Putamen (tissue), 1 donor: ENCODE results near the gene PURA.

Source experiments
- DNase-seq: peaks from one replicate; pipeline ENCODE4 v3.0.0-alpha.2; 2016; ENCODE audit warnings: low spot score

The PURA gene

GRCh38 chr5:140159014-140159927, 45.4 kb downstream of the PURA start:
- DNase-seq = no peak

GRCh38 chr5:140162275-140162674, 48.4 kb downstream of the PURA start:
- DNase-seq = no peak

- DNase-seq = no peak
Measured at GRCh38 chr5:140162781-140163180, 48.9 kb downstream of the PURA start.

DNA sequence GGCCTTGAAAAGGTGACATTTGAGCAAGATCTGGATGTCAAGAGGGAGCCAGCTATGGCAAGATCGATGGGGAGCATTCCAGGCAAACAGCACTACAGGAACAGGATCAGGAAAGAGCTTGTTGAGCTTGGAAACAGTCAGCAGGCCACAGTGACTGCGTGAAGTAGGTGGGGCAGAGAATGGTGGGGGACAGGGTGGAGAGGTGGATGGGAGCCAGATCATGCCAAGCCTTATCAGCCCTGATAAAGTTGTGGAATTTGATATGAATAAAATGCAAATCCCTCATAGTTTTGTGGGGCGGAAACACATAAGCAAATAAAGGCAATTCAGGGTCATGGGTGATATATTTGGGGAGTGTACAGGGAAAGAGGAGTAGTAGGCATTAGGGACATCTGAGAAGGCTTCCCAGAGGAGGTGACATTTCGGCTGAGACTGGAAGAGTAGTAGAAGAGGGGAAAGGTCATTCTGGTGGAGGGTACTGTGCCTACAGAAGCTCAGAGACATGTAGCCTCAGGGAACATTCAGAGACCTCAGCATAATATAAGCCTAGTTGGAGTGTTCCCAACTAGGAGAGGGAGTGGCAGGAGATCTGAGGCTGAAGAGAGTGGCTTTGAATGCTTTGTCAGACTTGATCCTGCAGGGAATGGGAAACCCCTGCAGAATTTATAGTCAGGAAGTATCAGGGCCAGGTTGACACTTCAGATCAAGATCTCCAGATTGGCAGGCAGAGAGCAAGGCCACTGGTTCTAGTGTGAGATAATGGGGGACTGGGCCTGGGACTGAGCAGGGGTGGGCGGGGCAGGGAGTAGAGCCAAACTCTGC, 51.4 kb downstream of the PURA start:
- DNase-seq = no peak

DNA sequence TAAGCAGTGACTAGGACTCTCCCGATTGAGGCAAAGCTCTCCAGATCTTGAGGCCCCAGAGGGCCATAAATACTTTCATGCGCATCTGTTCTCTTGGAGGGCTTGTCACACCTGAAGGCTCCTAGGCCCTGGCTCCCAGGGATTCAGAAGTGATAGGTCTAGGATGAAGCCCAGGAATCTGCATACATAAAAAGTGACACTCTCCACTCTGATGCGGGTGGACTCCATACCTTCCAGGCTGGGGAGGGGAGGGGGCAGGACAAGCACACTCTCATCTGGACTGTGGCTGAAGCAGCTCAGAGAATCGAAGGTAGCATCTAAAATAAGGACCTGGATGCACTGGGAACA, 52.0 kb downstream of the PURA start:
- no peak for DNase-seq

GRCh38 chr5:140166911-140167310, 53.0 kb downstream of the PURA start:
- DNase-seq = no peak

DNA sequence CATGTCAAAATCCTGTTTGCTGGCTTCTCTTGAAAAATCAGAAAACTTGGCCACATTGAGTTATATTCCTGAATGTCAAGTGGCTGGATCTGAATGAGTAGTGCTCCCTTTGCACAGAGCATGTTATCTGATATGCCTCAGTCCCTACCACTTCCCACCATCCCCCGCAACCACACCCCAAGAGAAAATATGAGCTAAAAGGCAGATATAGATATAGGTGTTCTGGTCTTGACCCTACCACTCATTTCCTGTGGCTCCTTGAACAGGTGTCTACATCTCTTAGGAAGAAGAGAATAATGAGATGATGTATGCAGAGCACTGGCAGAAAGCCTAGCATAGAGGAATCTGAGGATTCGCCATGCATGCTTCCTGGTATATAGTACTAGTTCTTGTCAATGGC, 54.5 kb downstream of the PURA start:
- no peak for DNase-seq

- DNase-seq = no peak
Measured at GRCh38 chr5:140169410-140169809, 55.5 kb downstream of the PURA start.

DNA sequence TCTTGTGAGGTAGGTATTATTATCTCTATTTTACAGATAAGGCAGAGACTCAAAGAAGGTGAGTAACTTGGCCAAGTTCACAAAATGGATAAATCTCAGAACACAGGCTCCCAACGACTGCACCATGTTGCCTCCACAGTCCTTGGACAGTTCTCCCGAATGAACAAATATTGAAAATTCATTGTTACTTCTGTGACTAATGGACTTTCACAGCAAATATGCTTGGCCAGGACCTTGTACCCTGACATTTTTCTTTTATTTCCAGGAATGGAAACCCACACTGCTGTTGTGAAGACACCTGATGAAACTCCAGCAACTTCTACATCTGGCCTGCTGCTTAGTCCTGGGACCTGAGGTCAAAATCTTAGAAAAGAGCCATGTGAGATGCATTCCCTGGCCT, 58.6 kb downstream of the PURA start:
- DNase-seq = no peak

DNA sequence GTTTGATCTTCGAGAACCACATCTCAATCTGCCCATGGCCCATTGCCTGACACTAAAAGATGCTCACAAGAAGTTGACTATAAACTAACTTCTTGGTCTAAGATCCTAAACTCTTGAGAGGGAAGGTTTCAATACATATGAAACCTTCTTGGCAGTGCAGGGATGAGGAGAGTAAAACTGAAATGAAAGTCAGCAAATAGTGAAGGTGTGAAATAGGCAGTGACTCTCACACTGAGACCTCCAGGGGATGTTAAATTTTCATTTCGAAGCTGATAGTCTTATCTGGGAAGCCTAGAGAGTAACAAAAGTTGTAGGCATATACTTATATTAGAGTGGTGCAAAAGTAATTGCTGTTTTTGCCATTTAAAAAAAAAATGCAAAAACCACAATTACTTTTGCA, 60.1 kb downstream of the PURA start:
- DNase-seq = no peak

DNA sequence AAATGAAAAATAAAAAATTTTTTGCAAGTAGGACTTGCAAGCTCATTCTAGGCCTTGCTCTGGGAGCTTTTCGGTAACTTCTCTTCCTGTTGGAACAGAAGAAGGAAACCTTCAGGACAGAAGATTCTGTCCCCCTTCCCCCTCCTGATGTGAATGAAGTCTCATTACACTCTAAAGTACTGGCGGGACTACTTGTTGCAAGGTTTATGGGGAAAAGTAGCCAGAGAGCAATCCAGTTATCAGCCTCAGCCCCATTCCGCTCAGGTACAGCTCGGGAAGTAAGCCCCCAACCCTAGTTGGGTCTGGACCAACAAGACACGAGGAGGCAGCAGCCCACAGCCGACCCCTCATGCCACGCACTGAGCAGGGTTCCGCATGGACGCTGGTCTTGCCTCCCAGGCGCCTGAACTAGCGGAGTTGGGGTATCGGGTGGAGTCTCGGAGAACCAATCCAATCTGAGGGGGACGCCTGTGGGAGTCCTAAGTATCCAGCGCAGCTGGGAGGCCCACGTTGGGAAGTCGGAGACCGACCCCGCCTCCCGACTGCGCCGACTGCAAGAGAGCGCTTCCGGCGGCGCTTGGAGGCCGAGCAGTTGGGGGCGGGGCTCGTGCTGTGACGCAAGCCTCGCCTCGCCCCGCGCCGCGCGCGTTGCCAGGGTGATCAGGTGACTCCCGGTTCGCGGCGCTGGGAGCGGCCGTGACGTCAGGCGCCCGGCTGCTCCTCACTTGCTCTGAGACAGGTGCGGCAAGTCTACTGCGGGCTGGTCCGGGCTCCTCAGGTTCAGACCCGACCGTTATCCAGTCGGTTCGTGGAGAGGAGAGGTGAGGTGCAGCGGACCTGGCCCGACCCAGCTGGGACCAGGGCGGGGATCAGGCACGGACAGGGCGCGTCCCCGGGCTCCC, 60.8 kb downstream of the PURA start, which contains the start of gene CYSTM1:
Gene CYSTM1 (plus strand): TSS at position 724 of the 902 bp plus-strand sequence. CDS start 19,278 bp downstream, outside the sequence.
- peak; percentile 95 for DNase-seq
